K562 (cell line): Measurements from ENCODE around the gene USP20. TPM values are rescaled to one million over a fixed set of nuclear protein-coding genes. Genes with fewer than 3 reads are reported as not detected.

Experiments
- ATAC-seq: fragments of 200-7000 bp; cut with Tn5 transposase; 3 replicates; pipeline ENCODE4 v1.9.1; 2020; ENCODE audit warnings: moderate library complexity
- BruUV-seq: library from RNA; stranded (reverse); fragments of 400-500 nt; replicated peaks from 2 replicates; lab custom pipeline; 2021; lab: Mats Ljungman, UMichigan
- CTCF ChIA-PET: fragments of 300-600 bp; formaldehyde crosslinking; extraction: SDS; loops from one replicate; lab custom pipeline; 2021; ENCODE audit warnings: low intra/inter-chr PET ratio; lab: Yijun Ruan, JAX
- POLR2A ChIA-PET: fragments of 300-600, 350-650 bp; sonication (Branson Sonifier 250); formaldehyde crosslinking; extraction: SDS; loops from one replicate; lab custom pipeline; 2021; ENCODE audit warnings: antibody characterized with exemption, inconsistent platforms; lab: Yijun Ruan, JAX
- DNase-seq, 4 experiments: peaks; one replicate each; pipeline versions ENCODE4 v3.0.0 to v3.0.0-alpha.2; 2011 to 2018; ENCODE audit warnings: low spot score in 3 of 4, mixed read lengths in 3 of 4; ENCODE audit errors: extremely low read depth in 1 of 4
- FAIRE-seq: peaks from 2 replicates; lab custom pipeline; 2011; peaks lifted over from hg19 to GRCh38; lab: Jason Lieb, UNC
- H2AFZ ChIP-seq: 2 replicates; pipeline ENCODE4 v1.6.0; 2011; ENCODE audit warnings: low read depth, low read length, control low read depth, inconsistent platforms
- H3K27ac ChIP-seq: fragments of 200-600 bp; 3 replicates; pipeline ENCODE4 v1.8.0; 2011; ENCODE audit warnings: low read depth, mild to moderate bottlenecking, control low read depth, inconsistent platforms, low read length, moderate library complexity, mixed read lengths; ENCODE audit errors: extremely low read depth
- H3K27me3 ChIP-seq, 2 experiments: fragments of 300-600 bp in 1 of 2; 2 replicates in 1 of 2; 3 replicates in 1 of 2; pipeline versions ENCODE4 v1.6.0 to v1.8.0; 2011; ENCODE audit warnings: inconsistent platforms in 2 of 2, low read length in 2 of 2, mild to moderate bottlenecking in 1 of 2, mixed read lengths in 1 of 2, moderate library complexity in 1 of 2; ENCODE audit not compliant: control insufficient read depth in 2 of 2, insufficient read depth in 2 of 2
- H3K36me3 ChIP-seq: fragments of 300-600 bp; 3 replicates; pipeline ENCODE4 v1.8.0; 2011; ENCODE audit warnings: mild to moderate bottlenecking, low read length, inconsistent platforms; ENCODE audit not compliant: control insufficient read depth, insufficient read depth
- H3K4me1 ChIP-seq, 2 experiments: fragments of 200-600 bp in 1 of 2; replicated peaks in 1 of 2; 2 replicates in 1 of 2; 3 replicates in 1 of 2; pipeline versions ENCODE4 v1.5.1 to v1.8.0; 2011; ENCODE audit warnings: inconsistent platforms in 2 of 2, low read length in 2 of 2, mild to moderate bottlenecking in 1 of 2, mixed read lengths in 1 of 2, moderate library complexity in 1 of 2; ENCODE audit not compliant: control insufficient read depth in 2 of 2, insufficient read depth in 2 of 2
- H3K4me2 ChIP-seq: 2 replicates; pipeline ENCODE4 v1.6.1; 2011; ENCODE audit warnings: low read length, control low read depth, inconsistent platforms, mixed read lengths; ENCODE audit not compliant: insufficient read depth
- H3K4me3 ChIP-seq: fragments of 200-600 bp; sonication (generic), shearing (Covaris generic); 2 replicates; pipeline ENCODE4 v1.5.1; 2016; ENCODE audit warnings: control low read depth, inconsistent platforms
- H3K79me2 ChIP-seq: fragments of 200-600 bp; 3 replicates; pipeline ENCODE4 v1.8.0; 2011; ENCODE audit warnings: low read length, inconsistent platforms; ENCODE audit not compliant: control insufficient read depth, insufficient read depth
- H3K9ac ChIP-seq, 2 experiments: 2 replicates each; pipeline versions ENCODE4 v1.6.0 to v1.6.1; 2011; ENCODE audit warnings: low read depth in 2 of 2, low read length in 2 of 2, control low read depth in 1 of 2, inconsistent platforms in 1 of 2, mild to moderate bottlenecking in 1 of 2, mixed read lengths in 1 of 2; ENCODE audit not compliant: insufficient read depth in 1 of 2
- H3K9me1 ChIP-seq: one replicate; pipeline ENCODE4 v1.6.0; 2011; ENCODE audit warnings: inconsistent platforms, mild to moderate bottlenecking, low read length, moderate library complexity; ENCODE audit not compliant: control insufficient read depth, insufficient read depth
- H3K9me3 ChIP-seq: replicated peaks from 2 replicates; pipeline ENCODE4 v1.5.1; 2011; ENCODE audit warnings: low read depth, low read length, inconsistent platforms; ENCODE audit not compliant: control insufficient read depth, insufficient read depth
- H4K20me1 ChIP-seq: replicated peaks from 2 replicates; pipeline ENCODE4 v1.6.1; 2011; ENCODE audit warnings: low read length, inconsistent platforms, mixed read lengths; ENCODE audit not compliant: control insufficient read depth, insufficient read depth
- ARHGAP35 ChIP-seq: fragments of 450-650 bp; IDR thresholded peaks from 2 replicates; pipeline ENCODE4 v1.6.1; 2018; ENCODE audit not compliant: partially characterized antibody
- CBFA2T2 ChIP-seq: fragments of 450-650 bp; conservative IDR thresholded peaks from 2 replicates; pipeline ENCODE4 v1.6.1; 2017; ENCODE audit warnings: mild to moderate bottlenecking
- E4F1 ChIP-seq: fragments of 250-450 bp; sonication (Bioruptor Pico); IDR thresholded peaks from 2 replicates; pipeline ENCODE4 v1.5.0; 2021; ENCODE audit warnings: mild to moderate bottlenecking, borderline replicate concordance
- EP400 ChIP-seq: fragments of 450-650 bp; IDR thresholded peaks from 2 replicates; pipeline ENCODE4 v1.6.1; 2017; ENCODE audit warnings: antibody characterized with exemption, mild to moderate bottlenecking, moderate library complexity
- HES1 ChIP-seq: fragments of 450-650 bp; IDR thresholded peaks from 2 replicates; pipeline ENCODE4 v1.6.1; 2016; ENCODE audit warnings: low read depth, mild to moderate bottlenecking, moderate library complexity
- MLLT1 ChIP-seq, 2 experiments: fragments of 450-650 bp; IDR thresholded peaks; 2 replicates each; pipeline ENCODE4 v1.6.1; 2016
- TCFL5 ChIP-seq: fragments of 250-450 bp; sonication (Bioruptor Pico); conservative IDR thresholded peaks from 2 replicates; pipeline ENCODE4 v1.6.1; 2021; ENCODE audit warnings: mild to moderate bottlenecking, moderate library complexity, matching md5 sums
- ZC3H8 ChIP-seq: fragments of 450-650 bp; IDR thresholded peaks from 2 replicates; pipeline ENCODE4 v1.6.1; 2017
- ZNF143 ChIP-seq: sonication (generic); formaldehyde crosslinking; IDR thresholded peaks from 2 replicates; pipeline ENCODE4 v1.9.0; 2022; ENCODE audit warnings: mild to moderate bottlenecking, missing genetic modification reagents
- ZNF311 ChIP-seq: fragments of 250-450 bp; sonication (Bioruptor Pico); IDR thresholded peaks from 2 replicates; pipeline ENCODE4 v1.4.0; 2020; ENCODE audit warnings: mild to moderate bottlenecking, moderate library complexity
- WGBS: fragments of 100-300 bp; shearing (Covaris generic); methylation state at CpG from one replicate; pipeline ENCODE4 v1.1.6; 2016; ENCODE audit warnings: low coverage, mixed read lengths; ENCODE audit not compliant: insufficient coverage; ENCODE audit errors: missing lambda C conversion rate; 5-methylcytosine and 5-hydroxymethylcytosine counted together
- in situ Hi-C: fragments of 300-500 bp; cut with MboI; formaldehyde crosslinking; loops from 4 replicates; pipeline ENCODE4 v1.15.0; 2018; ENCODE audit warnings: inconsistent platforms, mixed read lengths
- intact Hi-C: fragments of 100-400 bp; cut with micrococcal nuclease; formaldehyde crosslinking; loops from 2 replicates; pipeline ENCODE4 v1.14.2; 2022
- polyA plus RNA-seq, 8 experiments: library from polyadenylated mRNA; depleted of rRNA in 4 of 8; stranded (reverse) in 5 of 8; unstranded in 3 of 8; fragments of >200 nt; fragmentation: Nextera tagmentation in 2 of 8; fragmentation: Illumina TruSeq in 1 of 8; extraction: Ambion mirVana in 2 of 8; extraction: Trizol in 1 of 8; gene quantifications; 2 replicates each; pipeline versions ENCODE4 v1.2.1 to v1.2.3, GENCODE V29; 2011 to 2014; ENCODE audit warnings: inconsistent platforms in 1 of 8, missing spikeins in 1 of 8
- total RNA-seq, 7 experiments: library from RNA; depleted of rRNA in 6 of 7; stranded (reverse); fragments of >200 nt in 6 of 7; fragmentation: Illumina TruSeq in 2 of 7; extraction: Trizol in 2 of 7; gene quantifications; 2 replicates each; pipeline versions ENCODE4 v1.2.1 to v1.2.3, GENCODE V29; 2011 to 2021; ENCODE audit warnings: low replicate concordance in 1 of 7
- TF ChIP-seq, protein P1 (sequence below): fragments of 250-450 bp; sonication (Bioruptor Pico); IDR thresholded peaks from 2 replicates; pipeline ENCODE4 v1.5.0; 2021; ENCODE audit warnings: mild to moderate bottlenecking, moderate library complexity

USP20 gene
- total and polyA plus RNA-seq, 9 of the 15 experiments (the other 6 are each of a cell fraction or from before 2014, with no cell fraction given): 1.9 to 136 (median 49.1) TPM

DNA sequence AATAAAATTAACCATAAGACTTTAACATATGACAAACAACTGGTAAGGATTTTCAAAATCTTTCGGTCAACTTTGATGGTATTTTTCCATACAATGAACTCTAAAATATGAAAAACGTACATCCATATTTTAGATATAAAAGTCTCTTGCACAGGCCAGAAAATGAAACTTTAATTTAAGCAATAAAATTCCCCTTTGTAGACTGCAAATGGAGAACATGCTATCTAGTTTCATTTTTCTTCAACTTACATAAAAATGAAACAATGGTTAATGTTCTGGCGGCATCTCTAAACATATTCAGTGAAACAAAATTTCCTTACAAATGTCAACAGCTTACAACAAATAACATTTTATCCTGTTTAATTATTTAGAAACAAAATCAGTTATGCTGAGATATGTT is 84.0 kb downstream of the USP20 start:
- Histone ChIP-seq H3K4me3 (no peak overlapping the region), H3K9me1 (no peaks in the 10 kb centered on the region), H3K27me3 (no peaks in the 10 kb centered on the region), H3K4me2 (no peak overlapping the region), H3K79me2 (no peaks in the 10 kb centered on the region), H3K4me1 (no peaks in the 10 kb centered on the region), H4K20me1 (no peaks in the 10 kb centered on the region), H2AFZ (no peak overlapping the region), H3K9me3 (no peaks in the 10 kb centered on the region), H3K9ac (no peak overlapping the region), H3K27ac (no peak overlapping the region), H3K36me3 (no peaks in the 10 kb centered on the region)
- ATAC-seq (no peak), FAIRE-seq (no peak), DNase-seq (no peak)
- 35% methylated on average over 3 of the region's 3 CpGs for WGBS
- in situ Hi-C loops (no loop called here), intact Hi-C loops (no loop called here)
- ChIA-PET POLR2A (interaction anchor here (0.6 to 1.7 kb wide), 4 partner anchors 9 to 1105 kb away, joined by 3 to 6 read pairs (median 4); no protein-coding TSS in a partner anchor), CTCF (no interaction called here)
- BruUV-seq: no TSS peak
- no peak for TF ChIP-seq ZNF311 (CRISPR knock-in tag)
- no peak for TF ChIP-seq HES1
- no peak for TF ChIP-seq ZNF143 (CRISPR knock-in tag)
- no peak for TF ChIP-seq TCFL5
- no peak for TF ChIP-seq EP400
- no peak for TF ChIP-seq E4F1 (CRISPR knock-in tag)
- TF ChIP-seq ARHGAP35: no peak
- TF ChIP-seq MLLT1 (IDR thresholded peaks at IDR 0.05): no peak
- TF ChIP-seq ZC3H8: no peak
- TF ChIP-seq CBFA2T2: no peak
- TF ChIP-seq, protein P1, sequence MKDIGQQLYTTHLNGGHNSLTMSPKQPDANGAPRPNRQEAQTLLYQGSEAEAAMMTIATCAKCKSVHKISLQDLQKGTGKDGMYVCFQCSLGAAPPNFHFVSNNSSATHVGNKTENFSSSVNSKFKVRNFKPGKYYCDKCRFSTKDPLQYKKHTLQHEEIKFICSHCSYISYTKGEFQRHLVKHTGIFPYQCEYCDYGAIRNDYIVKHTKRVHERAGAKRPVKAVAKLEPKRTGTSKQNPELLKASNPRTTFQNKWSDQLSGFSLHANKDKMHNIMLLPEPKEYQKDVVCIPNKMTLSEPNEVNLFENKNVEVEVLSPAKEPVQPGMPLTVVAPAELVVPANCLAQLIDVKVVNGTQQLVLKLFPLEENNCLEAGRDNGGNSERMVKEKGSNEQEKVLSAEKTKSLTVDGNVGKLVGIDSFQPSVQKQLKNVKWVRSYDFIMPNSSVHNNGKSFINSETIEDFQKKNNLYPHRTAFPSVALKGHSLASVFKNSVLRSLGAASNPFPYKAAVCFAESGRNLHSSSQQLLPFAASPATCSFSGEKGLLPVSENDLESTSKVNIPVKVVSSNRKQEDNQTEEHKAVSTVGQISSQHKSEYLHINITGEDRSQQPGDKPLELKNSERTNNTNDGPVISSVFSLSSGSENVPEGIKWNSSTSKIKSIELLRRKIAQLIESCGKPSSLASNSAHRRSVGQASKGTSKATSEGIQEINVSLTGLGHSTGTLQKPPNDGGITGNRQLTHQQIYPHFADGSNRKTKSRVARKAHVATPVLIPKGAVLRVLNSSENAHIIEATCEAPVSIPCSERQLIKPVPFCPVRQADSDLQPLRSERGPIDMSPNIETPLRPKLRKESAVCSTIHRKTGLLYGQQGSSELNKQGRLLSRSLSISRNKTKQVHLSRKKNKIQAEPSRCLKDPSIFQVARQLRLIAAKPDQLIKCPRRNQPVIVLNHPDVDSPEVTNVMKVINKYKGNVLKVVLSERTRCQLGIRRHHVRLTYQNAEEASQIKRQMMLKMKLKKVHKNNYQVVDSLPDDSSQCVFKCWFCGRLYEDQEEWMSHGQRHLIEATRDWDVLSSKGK: no peak
